Sigmoid colon (tissue), 3 donors: Measurements from ENCODE around the gene ATP5ME.

Experiments used
- POLR2A ChIP-seq, 2 donors: fragments of 450-650 bp; IDR thresholded peaks; one replicate each; pipeline ENCODE4 v1.6.1; 2016; ENCODE audit warnings: antibody characterized with exemption in 2 of 2, mild to moderate bottlenecking in 2 of 2, moderate library complexity in 2 of 2
- TF ChIP-seq, protein P1 (sequence below), 4 experiments: fragments of 450-650 bp in 3 of 4; fragments of 200-600 bp in 1 of 4; IDR thresholded peaks; one replicate each; pipeline ENCODE4 v1.5.1; 2016 to 2019; ENCODE audit warnings: antibody characterized with exemption in 4 of 4, mild to moderate bottlenecking in 3 of 4, moderate library complexity in 2 of 4

DNA sequence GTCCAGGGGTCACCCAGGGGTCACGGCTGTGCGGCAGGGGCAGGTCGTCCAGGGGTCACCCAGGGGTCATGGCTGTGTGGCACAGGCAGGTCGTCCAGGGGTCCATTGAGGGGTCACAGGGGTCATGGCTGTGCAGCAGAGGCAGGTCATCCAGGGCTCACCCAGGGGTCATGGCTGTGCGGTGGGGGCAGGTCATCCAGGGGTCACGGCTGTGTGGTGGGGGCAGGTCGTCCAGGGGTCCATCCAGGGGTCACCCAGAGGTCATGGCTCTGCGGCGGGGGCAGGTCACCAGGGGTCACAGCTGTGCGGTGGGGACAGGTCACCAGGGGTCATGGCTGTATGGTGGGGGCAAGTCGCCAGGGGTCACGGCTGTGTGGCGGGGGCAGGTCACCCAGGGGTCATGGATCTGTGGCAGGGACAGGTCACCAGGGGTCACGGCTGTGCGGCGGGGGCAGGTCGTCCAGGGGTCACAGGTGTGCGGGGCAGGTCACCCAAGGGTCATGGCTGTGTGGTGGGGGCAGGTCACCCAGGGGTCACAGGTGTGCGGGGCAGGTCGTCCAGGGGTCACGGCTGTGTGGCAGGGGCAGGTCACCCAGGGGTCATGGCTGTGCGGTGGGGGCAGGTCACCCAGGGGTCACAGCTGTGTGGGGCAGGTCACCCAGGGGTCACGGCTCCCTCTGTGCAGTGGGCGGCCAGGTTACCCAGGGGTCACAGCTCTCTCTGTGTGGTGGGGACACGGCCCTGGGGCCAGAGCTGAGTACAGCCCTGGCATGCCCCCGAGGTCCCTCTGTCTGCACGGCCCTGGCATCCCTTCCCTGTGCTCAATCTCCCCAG, 16.0 kb downstream of the ATP5ME start:
- TF ChIP-seq POLR2A (IDR thresholded peaks at IDR 0.05), result no peak
- TF ChIP-seq, protein P1, sequence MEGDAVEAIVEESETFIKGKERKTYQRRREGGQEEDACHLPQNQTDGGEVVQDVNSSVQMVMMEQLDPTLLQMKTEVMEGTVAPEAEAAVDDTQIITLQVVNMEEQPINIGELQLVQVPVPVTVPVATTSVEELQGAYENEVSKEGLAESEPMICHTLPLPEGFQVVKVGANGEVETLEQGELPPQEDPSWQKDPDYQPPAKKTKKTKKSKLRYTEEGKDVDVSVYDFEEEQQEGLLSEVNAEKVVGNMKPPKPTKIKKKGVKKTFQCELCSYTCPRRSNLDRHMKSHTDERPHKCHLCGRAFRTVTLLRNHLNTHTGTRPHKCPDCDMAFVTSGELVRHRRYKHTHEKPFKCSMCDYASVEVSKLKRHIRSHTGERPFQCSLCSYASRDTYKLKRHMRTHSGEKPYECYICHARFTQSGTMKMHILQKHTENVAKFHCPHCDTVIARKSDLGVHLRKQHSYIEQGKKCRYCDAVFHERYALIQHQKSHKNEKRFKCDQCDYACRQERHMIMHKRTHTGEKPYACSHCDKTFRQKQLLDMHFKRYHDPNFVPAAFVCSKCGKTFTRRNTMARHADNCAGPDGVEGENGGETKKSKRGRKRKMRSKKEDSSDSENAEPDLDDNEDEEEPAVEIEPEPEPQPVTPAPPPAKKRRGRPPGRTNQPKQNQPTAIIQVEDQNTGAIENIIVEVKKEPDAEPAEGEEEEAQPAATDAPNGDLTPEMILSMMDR (IDR thresholded peaks at IDR 0.05), result no peak
